ENCODE data around the gene ZBTB20.

GRCh38 chr3:114350690-114351089 lies 796.4 kb downstream of the ZBTB20 start:
- no peak for TF ChIP-seq CTCF (IDR thresholded peaks at IDR 0.05)
- no peak for TF ChIP-seq POLR2AphosphoS5 (IDR thresholded peaks at IDR 0.05)
